KG1 (cell line): ENCODE data around the gene KYNU.
"Not testable (repeated sequence)": the region's sequence is repeated elsewhere in the genome, so short reads cannot be mapped to it uniquely, and the experiment has no call there.

Experiments used
- DNase-seq: peaks from one replicate; lab custom pipeline; 2025; lab: John Stamatoyannopoulos, UW

KYNU gene

GRCh38 chr2:142918624-142919023 is 41.2 kb downstream of the KYNU start:
- DNase-seq, result no peak

- DNase-seq, result no peak
Observed at GRCh38 chr2:142920571-142920970, 43.1 kb downstream of the KYNU start.

- no peak for DNase-seq
Observed at GRCh38 chr2:142926445-142926844, 49.0 kb downstream of the KYNU start.

GRCh38 chr2:142930835-142931398 is 53.5 kb downstream of the KYNU start:
- no peak for DNase-seq

- no peak for DNase-seq
Observed at GRCh38 chr2:142933916-142934315, 56.5 kb downstream of the KYNU start.

- DNase-seq, result no peak
Observed at GRCh38 chr2:142935563-142936089, 58.2 kb downstream of the KYNU start.

- no peak for DNase-seq
Observed at GRCh38 chr2:142936629-142937028, 59.2 kb downstream of the KYNU start.

- no peak for DNase-seq
Observed at GRCh38 chr2:142937347-142937746, 59.9 kb downstream of the KYNU start.

GRCh38 chr2:142938240-142938639 is 60.8 kb downstream of the KYNU start:
- DNase-seq, result no peak

GRCh38 chr2:142940606-142941223 is 63.3 kb downstream of the KYNU start:
- no peak for DNase-seq

- no peak for DNase-seq
Observed at GRCh38 chr2:142942690-142943089, 65.2 kb downstream of the KYNU start.

- no peak for DNase-seq
Observed at GRCh38 chr2:142944264-142944663, 66.8 kb downstream of the KYNU start.

- DNase-seq, result no peak
Observed at GRCh38 chr2:142944721-142945120, 67.3 kb downstream of the KYNU start.

- no peak for DNase-seq
Observed at GRCh38 chr2:142946941-142947340, 69.5 kb downstream of the KYNU start.

- DNase-seq, result not testable (repeated sequence)
Observed at GRCh38 chr2:142948723-142949122, 71.3 kb downstream of the KYNU start.

- not testable (repeated sequence) for DNase-seq
Observed at GRCh38 chr2:142950323-142950722, 72.9 kb downstream of the KYNU start.

- no peak for DNase-seq
Observed at GRCh38 chr2:142951190-142952007, 73.9 kb downstream of the KYNU start.

GRCh38 chr2:142952018-142952417 is 74.6 kb downstream of the KYNU start:
- DNase-seq, result no peak

- DNase-seq, result no peak
Observed at GRCh38 chr2:142952793-142953494, 75.5 kb downstream of the KYNU start.

GRCh38 chr2:142954493-142954892 is 77.0 kb downstream of the KYNU start:
- no peak for DNase-seq

- DNase-seq, result no peak
Observed at GRCh38 chr2:142957144-142957543, 79.7 kb downstream of the KYNU start.

- no peak for DNase-seq
Observed at GRCh38 chr2:142961202-142961601, 83.7 kb downstream of the KYNU start.
